ENCODE results near the gene ZSWIM6.
A peak's percentile ranks its signal among the peaks of the same experiment; 100 is the strongest.
"Not testable (repeated sequence)": the region's sequence is repeated elsewhere in the genome, so short reads cannot be mapped to it uniquely, and the experiment has no call there.

The ZSWIM6 gene

GRCh38 chr5:61408476-61409168, 76.6 kb downstream of the ZSWIM6 start:
- DNase-seq, result peak; percentile 98

- DNase-seq, result no peak
Measured at GRCh38 chr5:61409568-61409967, 77.5 kb downstream of the ZSWIM6 start.

- DNase-seq, result no peak
Measured at GRCh38 chr5:61410811-61411210, 78.8 kb downstream of the ZSWIM6 start.

DNA sequence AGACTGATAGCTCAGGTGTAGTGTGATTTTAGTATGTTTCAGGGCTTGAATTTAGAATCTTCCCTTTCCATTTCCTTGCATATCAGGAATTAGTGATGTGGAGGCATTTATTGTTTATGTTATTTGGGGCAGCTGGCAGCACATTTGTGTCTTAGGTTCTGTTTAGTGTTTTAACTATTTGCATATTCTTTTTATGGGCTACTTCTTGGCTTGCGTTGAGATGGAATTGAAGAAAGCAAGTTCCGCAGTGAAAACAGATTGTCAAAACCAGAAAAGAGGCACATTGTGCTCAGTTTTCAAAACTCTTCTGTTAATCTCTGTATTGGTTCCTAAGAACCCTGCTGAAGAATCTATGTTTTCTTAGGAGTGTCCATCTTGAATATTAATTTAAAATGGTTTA, 80.3 kb downstream of the ZSWIM6 start:
- DNase-seq, result no peak

- not testable (repeated sequence) for DNase-seq
Measured at GRCh38 chr5:61413205-61413604, 81.1 kb downstream of the ZSWIM6 start.

DNA sequence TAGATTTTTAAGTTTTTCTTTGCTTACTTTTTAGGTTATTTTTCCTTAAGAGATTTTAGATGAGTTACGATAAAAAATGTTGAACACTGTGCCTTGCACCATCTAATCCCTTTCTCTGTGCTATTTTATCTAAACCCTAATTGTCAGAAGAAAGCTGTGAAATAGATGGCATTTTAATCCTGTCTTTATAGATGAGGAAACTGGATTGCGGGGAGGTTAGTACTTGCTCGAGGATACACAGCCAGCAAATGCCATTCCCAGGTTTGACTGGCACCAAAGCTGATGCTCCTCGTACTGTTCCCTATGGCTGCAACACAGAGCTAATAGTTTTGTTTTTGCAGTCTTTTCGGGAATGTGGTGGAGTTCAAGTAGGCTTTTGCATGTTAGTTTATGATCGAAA, 82.7 kb downstream of the ZSWIM6 start:
- no peak for DNase-seq

GRCh38 chr5:61416010-61416409, 84.0 kb downstream of the ZSWIM6 start:
- DNase-seq, result no peak

DNA sequence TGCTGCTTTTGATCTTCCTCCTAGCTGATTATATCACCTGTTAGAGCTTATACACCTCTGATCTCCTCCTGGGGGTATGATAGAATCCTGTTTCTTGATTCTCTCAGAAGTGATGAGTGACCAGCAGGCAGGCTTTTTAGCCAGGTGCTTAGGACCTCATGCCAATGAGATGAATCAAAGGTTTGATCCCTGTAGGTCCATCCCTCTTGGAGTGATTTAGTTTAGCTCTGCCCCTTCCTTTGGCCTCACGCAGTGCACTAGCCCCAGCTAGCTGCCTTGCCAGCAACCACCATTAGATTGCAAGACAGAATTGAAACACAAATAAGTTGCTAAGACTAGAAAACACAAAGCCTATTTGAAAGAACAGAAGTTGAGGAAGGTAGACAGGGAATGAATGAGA, 84.4 kb downstream of the ZSWIM6 start:
- DNase-seq, result no peak

- no peak for DNase-seq
Measured at GRCh38 chr5:61417340-61417739, 85.3 kb downstream of the ZSWIM6 start.

- no peak for DNase-seq
Measured at GRCh38 chr5:61417851-61418250, 85.8 kb downstream of the ZSWIM6 start.

DNA sequence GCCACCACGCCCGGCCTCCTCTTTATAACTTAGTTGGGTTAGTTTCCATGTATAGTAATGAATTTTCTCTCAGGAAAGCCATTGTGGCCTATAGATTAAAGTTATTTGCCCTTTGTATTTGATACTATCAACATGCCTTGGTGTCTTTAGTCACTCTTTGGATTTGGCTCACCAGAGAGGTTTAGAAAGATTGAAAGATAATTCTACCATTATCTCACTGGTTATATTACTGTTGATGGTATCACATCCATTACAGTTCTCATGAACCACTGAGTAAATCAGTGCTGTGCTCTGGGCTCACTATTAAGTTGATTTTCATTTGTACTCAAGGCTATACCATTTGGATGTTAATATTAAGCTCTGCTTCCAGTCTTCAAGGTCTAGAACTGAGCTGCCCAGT, 87.0 kb downstream of the ZSWIM6 start:
- DNase-seq, result no peak

- no peak for DNase-seq
Measured at GRCh38 chr5:61420016-61420415, 88.0 kb downstream of the ZSWIM6 start.

DNA sequence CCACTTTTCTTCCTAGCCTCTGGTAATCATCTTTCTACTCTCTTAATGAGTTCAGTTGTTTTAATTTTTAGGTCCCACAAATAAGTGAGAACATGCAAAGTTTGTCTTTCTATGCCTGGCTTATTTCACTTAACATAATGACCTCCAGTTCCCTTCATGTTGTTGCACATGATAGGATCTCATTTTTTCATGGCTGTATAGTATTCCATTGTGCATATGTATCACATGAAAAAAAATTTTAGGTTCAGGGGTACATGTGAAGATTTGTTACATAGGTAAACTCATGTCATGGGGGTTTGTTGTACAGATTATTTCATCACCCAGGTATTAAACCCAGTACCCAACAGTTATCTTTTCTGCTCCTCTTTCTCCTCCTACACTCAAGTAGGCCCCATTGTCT, 89.2 kb downstream of the ZSWIM6 start:
- DNase-seq, result not testable (repeated sequence)

DNA sequence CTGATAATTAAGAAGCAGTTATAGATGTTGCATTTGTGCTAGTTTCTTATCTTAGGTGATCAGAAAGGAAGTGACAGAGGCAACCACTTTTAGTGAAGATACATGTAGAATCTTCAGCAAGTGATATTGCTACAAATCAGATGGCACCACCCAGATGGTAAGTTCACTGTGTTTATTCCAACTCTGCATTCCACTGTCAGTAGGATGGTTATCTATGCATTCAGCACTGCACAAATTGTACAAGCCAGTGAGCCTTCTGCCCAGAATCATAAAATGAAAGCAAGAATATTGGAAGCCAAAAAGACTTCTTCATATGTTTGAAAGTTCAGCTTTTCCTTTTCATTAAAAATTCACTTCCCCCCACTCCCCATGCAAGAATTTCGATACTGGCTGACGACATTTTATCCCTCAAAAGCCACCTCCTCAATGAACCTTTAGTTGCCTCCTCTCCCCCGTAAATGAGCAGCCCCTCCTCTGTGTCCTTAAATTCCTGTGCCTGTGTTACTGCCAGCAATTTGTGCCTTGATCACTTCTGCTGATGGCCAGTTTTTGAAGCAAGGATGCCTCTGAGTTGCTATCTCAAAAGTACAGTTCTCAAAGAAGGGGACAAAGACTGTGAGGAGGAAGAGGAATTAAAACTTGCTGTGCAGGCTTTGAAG, 91.6 kb downstream of the ZSWIM6 start:
- no peak for DNase-seq

- DNase-seq, result no peak
Measured at GRCh38 chr5:61425918-61426317, 93.9 kb downstream of the ZSWIM6 start.

- no peak for DNase-seq
Measured at GRCh38 chr5:61429906-61430305, 97.8 kb downstream of the ZSWIM6 start.

DNA sequence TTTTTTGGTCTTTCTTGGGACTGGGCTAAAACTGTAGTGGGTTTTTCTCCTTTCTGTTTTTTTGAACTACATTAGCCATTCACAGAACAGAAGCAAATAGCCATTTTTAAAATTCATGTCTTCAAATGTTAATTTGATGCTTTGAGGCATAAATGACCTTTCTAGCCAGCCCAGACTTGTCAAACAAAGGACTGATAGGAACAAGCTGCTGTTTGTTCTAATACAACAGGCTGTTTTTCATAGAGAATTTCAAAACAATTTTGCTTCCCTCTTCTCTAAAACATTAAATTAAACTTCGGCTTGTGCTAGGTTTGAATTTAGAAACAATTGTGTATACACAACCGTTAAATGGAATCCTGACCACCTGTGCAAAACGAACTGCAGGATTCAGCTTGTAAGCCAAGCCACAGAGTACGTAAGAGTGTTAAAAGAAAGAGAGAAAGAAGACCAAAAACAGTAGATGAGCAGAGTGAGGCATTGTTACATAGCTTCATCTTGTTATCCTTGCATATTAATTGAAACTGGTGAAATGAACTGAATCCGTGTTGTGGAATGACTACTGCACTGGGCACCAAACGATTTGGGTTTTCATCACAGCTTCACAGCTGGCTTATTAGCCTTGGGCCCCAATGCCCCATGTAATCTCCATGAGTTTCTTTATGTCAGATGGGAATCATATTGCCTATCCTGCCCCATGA, 100.0 kb downstream of the ZSWIM6 start:
- no peak for DNase-seq

GRCh38 chr5:61435368-61435767, 103.3 kb downstream of the ZSWIM6 start:
- no peak for DNase-seq

DNA sequence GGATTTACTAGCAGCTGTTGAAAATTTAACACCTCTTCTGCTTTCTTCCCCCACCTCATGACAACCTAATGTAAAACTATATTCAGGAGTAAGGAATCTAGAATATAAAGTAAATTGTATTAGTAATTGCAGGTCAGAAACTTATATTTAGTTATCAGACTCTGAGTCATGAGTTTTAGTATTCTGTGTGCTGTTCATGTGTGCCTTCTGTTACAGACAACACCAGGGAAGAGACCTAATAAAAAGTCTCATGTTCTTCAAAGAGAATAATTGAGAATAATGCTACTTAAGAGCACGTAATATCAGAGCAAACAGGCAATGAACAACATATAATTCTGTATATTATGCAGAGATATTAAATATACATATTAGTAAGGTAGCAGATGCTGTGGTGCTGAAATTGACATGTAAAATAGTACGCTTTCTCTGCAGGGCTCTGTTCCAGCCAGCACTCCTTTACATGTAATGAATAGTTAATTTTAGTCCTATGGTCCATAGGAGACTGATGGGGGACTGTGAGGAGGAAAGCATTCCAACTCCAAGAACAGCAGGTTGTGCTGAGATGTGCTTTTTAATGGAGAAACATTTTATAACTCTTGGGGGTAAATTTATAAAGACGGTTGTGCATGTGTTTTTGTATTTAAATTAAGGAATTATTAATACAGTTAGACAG, 106.4 kb downstream of the ZSWIM6 start:
- no peak for DNase-seq

DNA sequence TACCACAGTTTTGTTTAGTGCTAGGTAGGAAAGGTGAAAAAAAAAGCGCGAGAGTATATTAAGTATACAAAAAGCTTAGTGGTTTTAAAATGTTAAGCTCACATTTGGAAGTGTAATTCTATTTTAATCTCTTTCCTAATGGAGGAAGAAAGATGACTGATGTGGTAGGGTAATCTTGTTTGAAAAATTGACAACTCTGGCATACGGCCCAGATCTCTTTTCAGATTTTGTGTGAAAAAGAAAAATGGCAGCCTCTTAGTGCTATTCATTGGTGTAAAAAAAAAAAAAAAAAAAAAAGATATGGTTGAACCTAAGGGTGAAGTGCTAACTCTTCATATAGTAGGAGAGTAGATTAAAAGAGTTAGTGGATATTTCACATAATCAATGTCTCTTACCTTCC, 108.0 kb downstream of the ZSWIM6 start:
- no peak for DNase-seq

DNA sequence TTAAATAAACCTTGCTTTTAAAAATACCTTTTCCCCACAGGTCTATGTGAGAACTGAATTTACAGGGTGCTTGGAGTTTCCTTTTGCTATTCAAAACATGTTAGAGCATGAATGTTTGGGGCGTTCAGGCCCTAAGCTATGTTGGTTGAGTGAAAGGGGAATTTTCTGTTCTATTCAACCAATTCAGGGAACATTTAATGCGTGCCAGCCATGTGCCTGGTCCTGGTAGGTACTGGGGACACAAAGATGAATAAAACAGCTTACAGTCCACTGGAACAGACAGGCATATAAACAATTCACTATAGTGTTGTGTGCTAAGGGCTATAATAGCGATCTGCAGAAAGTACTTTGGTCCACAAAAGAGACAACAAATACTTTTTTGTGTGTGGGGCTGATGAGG, 108.5 kb downstream of the ZSWIM6 start:
- no peak for DNase-seq

- DNase-seq, result no peak
Measured at GRCh38 chr5:61441742-61442141, 109.7 kb downstream of the ZSWIM6 start.

GRCh38 chr5:61447780-61448495, 115.9 kb downstream of the ZSWIM6 start:
- DNase-seq, result no peak
